HepG2 (cell line): ENCODE measurements around the gene SAMD14.

ENCODE experiments used
- ATF3 ChIP-seq: sonication (generic); formaldehyde crosslinking; IDR thresholded peaks from 2 replicates; pipeline ENCODE4 v1.4.0; 2020; ENCODE audit warnings: missing genetic modification reagents
- CTCF ChIP-seq: sonication (generic); formaldehyde crosslinking; IDR thresholded peaks from 2 replicates; pipeline ENCODE4 v1.5.0; 2020; ENCODE audit warnings: mild to moderate bottlenecking, missing genetic modification reagents, moderate library complexity
- DNMT3B ChIP-seq: conservative IDR thresholded peaks from 2 replicates; pipeline ENCODE4 v1.6.1; 2016; ENCODE audit warnings: missing biosample characterization, control low read depth
- JUND ChIP-seq: sonication (generic); formaldehyde crosslinking; IDR thresholded peaks from 2 replicates; pipeline ENCODE4 v1.8.0; 2022; ENCODE audit warnings: mild to moderate bottlenecking, missing genetic modification reagents
- SRF ChIP-seq: IDR thresholded peaks from 2 replicates; pipeline ENCODE4 v1.6.1; 2011; ENCODE audit warnings: mild to moderate bottlenecking, low read depth, low read length, moderate library complexity
- ZNF142 ChIP-seq: sonication (generic); formaldehyde crosslinking; IDR thresholded peaks from 2 replicates; pipeline ENCODE4 v1.4.0; 2020; ENCODE audit warnings: missing genetic modification reagents
- ZNF567 ChIP-seq: sonication (generic); formaldehyde crosslinking; IDR thresholded peaks from 2 replicates; pipeline ENCODE4 v1.8.1; 2023; ENCODE audit warnings: mild to moderate bottlenecking, missing genetic modification reagents, borderline replicate concordance
- ZNF639 ChIP-seq: conservative IDR thresholded peaks from 2 replicates; pipeline ENCODE4 v1.6.1; 2018; ENCODE audit warnings: missing genetic modification reagents
- ZNF740 ChIP-seq: sonication (generic); formaldehyde crosslinking; IDR thresholded peaks from 2 replicates; pipeline ENCODE4 v1.4.0; 2020; ENCODE audit warnings: missing genetic modification reagents

GRCh38 chr17:50173335-50173941 is 43.5 kb upstream of the SAMD14 start:
- TF ChIP-seq ZNF740 (CRISPR knock-in tag) (no peak), CTCF (no peak), ATF3 (CRISPR knock-in tag) (no peak), ZNF142 (CRISPR knock-in tag) (no peak), JUND (CRISPR knock-in tag) (no peak), ZNF639 (no peak), ZNF567 (no peak), DNMT3B (CRISPR knock-in tag) (no peak), SRF (no peak)
